ENCODE results near the gene TFAP2E.
"Not testable (repeated sequence)": the region's sequence is repeated elsewhere in the genome, so short reads cannot be mapped to it uniquely, and the experiment has no call there.

The TFAP2E gene

DNA sequence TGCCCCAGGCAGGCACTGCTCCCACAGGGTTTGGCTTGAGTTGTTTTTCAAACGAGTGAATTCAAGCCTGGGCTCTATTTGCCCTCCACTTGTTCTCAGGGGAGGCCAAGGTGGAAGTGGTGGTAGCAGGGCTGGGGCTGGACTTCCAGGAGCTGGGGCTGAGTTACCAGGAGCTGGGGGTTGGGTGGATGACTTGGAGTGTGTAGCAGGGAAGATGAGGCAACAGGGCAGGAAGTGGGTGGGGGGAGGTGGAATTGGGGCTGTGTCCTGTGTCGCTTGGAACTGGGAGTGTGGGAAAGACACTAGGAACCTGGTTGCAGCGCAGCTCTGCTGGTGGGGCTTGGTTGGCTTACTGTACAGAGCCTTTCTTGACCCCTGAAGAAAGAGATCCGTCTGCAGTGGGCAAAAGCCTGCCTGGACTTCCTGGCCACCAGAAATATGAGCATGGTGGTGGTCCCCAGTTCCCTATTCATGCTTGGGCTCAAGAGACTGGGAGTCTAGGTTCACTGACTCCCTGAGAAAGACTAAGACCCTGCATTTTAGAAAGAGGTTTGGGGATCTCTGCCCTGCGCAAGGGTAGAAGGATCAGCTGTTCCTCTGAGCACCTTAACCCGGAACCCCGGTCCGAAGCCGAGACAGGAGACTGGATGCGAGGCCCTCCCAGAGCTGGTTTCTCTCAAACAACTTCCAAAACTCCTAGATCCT, 3.1 kb downstream of the TFAP2E start:
- Histone ChIP-seq H3K27ac (peak overlapping the region; percentile 77), H3K4me1 (ENCODE audit: control insufficient read depth in 1 of 2, insufficient read depth in 1 of 2, low read depth in 1 of 2, low read length in 1 of 2) (peaks cover 33% of the 10 kb centered on the region in 2 experiments), H3K36me3 (no peaks in the 10 kb centered on the region), H3K9me3 (no peaks in the 10 kb centered on the region), H3K27me3 (peaks cover 33% of the 10 kb centered on the region), H3K4me3 (ENCODE audit: low read depth in 1 of 2, low read length in 1 of 2) (peak overlapping the region; percentile 88 to 92)
- TF ChIP-seq CTCF (IDR thresholded peaks at IDR 0.05), result no peak

DNA sequence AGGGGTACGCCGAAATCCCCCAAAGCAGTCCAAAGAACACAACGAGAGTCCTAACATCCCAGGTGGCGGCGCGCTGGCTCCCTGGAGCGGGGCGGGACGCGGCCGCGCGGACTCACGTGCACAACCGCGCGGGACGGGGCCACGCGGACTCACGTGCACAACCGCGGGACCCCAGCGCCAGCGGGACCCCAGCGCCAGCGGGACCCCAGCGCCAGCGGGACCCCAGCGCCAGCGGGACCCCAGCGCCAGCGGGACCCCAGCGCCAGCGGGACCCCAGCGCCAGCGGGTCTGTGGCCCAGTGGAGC, 3.6 kb downstream of the TFAP2E start:
- not testable (repeated sequence) for H3K36me3 ChIP-seq, H3K9me3 ChIP-seq
- peaks cover 32 to 33% of the 10 kb centered on the region in 2 experiments for H3K4me1 ChIP-seq (ENCODE audit: control insufficient read depth in 1 of 2, insufficient read depth in 1 of 2, low read depth in 1 of 2, low read length in 1 of 2)
- peaks cover 33% of the 10 kb centered on the region for H3K27me3 ChIP-seq
- H3K4me3 ChIP-seq (ENCODE audit: low read depth in 1 of 2, low read length in 1 of 2), result peak overlapping the region; percentile 88 to 92
- peak overlapping the region; percentile 77 for H3K27ac ChIP-seq

- Histone ChIP-seq H3K9me3 (no peaks in the 10 kb centered on the region), H3K27me3 (peaks cover 27% of the 10 kb centered on the region), H3K4me1 (ENCODE audit: control insufficient read depth in 1 of 2, insufficient read depth in 1 of 2, low read depth in 1 of 2, low read length in 1 of 2) (peaks cover 32 to 33% of the 10 kb centered on the region in 2 experiments), H3K27ac (peak overlapping the region; percentile 77), H3K36me3 (no peaks in the 10 kb centered on the region), H3K4me3 (ENCODE audit: low read depth in 1 of 2, low read length in 1 of 2) (peak overlapping the region; percentile 88 to 92)
- TF ChIP-seq CTCF (IDR thresholded peaks at IDR 0.05), result no peak
Observed at GRCh38 chr1:35577071-35577998, 4.2 kb downstream of the TFAP2E start.

GRCh38 chr1:35580949-35581388, 7.9 kb downstream of the TFAP2E start:
- TF ChIP-seq CTCF (IDR thresholded peaks at IDR 0.05), result no peak
- no peaks in the 10 kb centered on the region for H3K9me3 ChIP-seq

DNA sequence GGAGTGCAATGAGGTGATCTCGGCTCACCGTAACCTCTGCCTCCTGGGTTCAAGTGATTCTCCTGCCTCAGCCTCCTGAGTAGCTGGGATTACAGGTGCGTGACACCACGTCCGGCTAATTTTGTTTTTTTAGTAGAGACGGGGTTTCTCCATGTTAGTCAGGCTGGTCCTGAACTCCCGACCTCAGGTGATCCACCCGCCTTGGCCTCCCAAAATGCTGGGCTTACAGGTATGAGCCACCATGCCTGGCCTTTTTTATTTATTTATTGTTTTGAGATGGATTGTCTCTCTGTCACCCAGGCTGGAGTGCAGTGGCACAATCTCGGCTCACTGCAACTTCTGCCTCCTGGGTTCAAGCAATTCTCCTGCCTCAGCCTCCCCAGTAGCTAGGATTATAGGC, 8.5 kb downstream of the TFAP2E start:
- H3K27ac ChIP-seq; H3K9me3 ChIP-seq; H3K36me3 ChIP-seq; H3K27me3 ChIP-seq; H3K4me3 ChIP-seq (ENCODE audit: low read depth in 1 of 2, low read length in 1 of 2): not testable (repeated sequence)
- H3K4me1 ChIP-seq (ENCODE audit: control insufficient read depth in 1 of 2, insufficient read depth in 1 of 2, low read depth in 1 of 2, low read length in 1 of 2), result peaks cover 12 to 13% of the 10 kb centered on the region in 2 experiments

More at GRCh38 chr1:35580949-35581388, 7.9 kb downstream of the TFAP2E start:
- no peaks in the 10 kb centered on the region for H3K27me3 ChIP-seq
- no peak overlapping the region for H3K4me3 ChIP-seq (ENCODE audit: low read depth in 1 of 2, low read length in 1 of 2)
- no peak overlapping the region for H3K27ac ChIP-seq
- peaks cover 18 to 19% of the 10 kb centered on the region in 2 experiments for H3K4me1 ChIP-seq (ENCODE audit: control insufficient read depth in 1 of 2, insufficient read depth in 1 of 2, low read depth in 1 of 2, low read length in 1 of 2)
- H3K36me3 ChIP-seq, result no peaks in the 10 kb centered on the region

DNA sequence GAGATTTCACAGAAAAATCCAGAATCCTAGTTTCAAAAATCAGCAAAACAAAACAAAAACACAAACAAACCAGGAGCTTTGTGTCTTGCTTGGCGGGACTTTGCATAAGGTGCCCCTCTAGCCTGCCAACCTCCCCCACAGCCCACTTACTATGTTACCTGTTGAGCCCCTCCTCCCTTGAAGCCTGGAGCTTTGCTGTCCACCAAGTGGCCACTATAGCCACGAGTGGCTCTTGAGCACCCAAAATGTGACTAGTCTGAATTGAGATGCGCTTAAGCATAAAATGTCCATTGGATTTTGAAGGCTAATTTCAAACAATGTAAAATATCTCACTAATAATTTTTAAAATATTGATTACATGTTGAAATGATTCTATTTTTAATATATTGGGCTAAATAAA, 12.2 kb downstream of the TFAP2E start:
- H3K4me1 ChIP-seq (ENCODE audit: control insufficient read depth in 1 of 2, insufficient read depth in 1 of 2, low read depth in 1 of 2, low read length in 1 of 2), result no peaks in the 10 kb centered on the region
- no peaks in the 10 kb centered on the region for H3K27me3 ChIP-seq
- no peaks in the 10 kb centered on the region for H3K9me3 ChIP-seq
- H3K36me3 ChIP-seq, result peaks cover 8% of the 10 kb centered on the region
- H3K4me3 ChIP-seq (ENCODE audit: low read depth in 1 of 2, low read length in 1 of 2), result no peak overlapping the region
- TF ChIP-seq CTCF (IDR thresholded peaks at IDR 0.05), result no peak
- no peak overlapping the region for H3K27ac ChIP-seq

DNA sequence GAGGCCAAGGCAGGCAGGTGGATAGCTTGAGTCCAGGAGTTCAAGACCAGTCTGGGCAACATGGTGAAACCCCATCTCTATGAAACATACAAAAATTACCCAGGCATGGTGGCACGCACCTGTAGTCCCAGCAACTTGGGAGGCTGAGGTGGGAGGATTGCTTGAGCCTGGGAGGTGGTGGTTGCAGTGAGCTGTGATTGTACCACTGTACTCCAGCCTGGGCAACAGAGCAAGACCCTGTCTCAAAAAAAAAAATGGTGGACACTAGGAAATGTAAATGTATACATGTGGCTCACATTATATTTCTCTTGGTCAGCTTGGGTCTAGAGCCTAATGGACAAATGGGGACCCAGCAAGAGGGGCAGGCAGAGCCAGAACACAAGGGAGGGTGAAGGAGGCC, 12.7 kb downstream of the TFAP2E start:
- H3K4me1 ChIP-seq (ENCODE audit: control insufficient read depth in 1 of 2, insufficient read depth in 1 of 2, low read depth in 1 of 2, low read length in 1 of 2); H3K9me3 ChIP-seq; H3K4me3 ChIP-seq (ENCODE audit: low read depth in 1 of 2, low read length in 1 of 2); H3K27me3 ChIP-seq; H3K27ac ChIP-seq: not testable (repeated sequence)
- peaks cover 13% of the 10 kb centered on the region for H3K36me3 ChIP-seq
